Testis (tissue), 3 donors: ENCODE results near the gene EFR3B. TPM values are rescaled to one million over a fixed set of nuclear protein-coding genes. Genes with fewer than 3 reads are reported as not detected.
"Not testable (repeated sequence)": the region's sequence is repeated elsewhere in the genome, so short reads cannot be mapped to it uniquely, and the experiment has no call there.

Experiments
- DNase-seq: peaks from one replicate; pipeline ENCODE4 v3.0.0-alpha.2; 2019
- H3K27ac ChIP-seq, 2 donors: fragments of 200-600 bp; sonication (generic); one replicate each; pipeline ENCODE4 v1.5.1; 2019
- H3K27me3 ChIP-seq: fragments of 200-600 bp; sonication (generic); one replicate; pipeline ENCODE4 v1.5.1; 2019
- H3K36me3 ChIP-seq: fragments of 200-600 bp; sonication (generic); one replicate; pipeline ENCODE4 v1.5.1; 2017; ENCODE audit warnings: low read depth; ENCODE audit errors: missing control alignments
- H3K4me1 ChIP-seq: fragments of 200-600 bp; sonication (generic); one replicate; pipeline ENCODE4 v1.5.1; 2019
- H3K4me3 ChIP-seq, 2 donors: fragments of 200-600 bp; sonication (generic); one replicate each; pipeline ENCODE4 v1.5.1; 2017 to 2019
- H3K9me3 ChIP-seq: fragments of 200-600 bp; sonication (generic); one replicate; pipeline ENCODE4 v1.5.1; 2017
- CTCF ChIP-seq, 3 experiments: fragments of 450-650 bp in 2 of 3; fragments of 200-600 bp in 1 of 3; sonication (generic) in 1 of 3; IDR thresholded peaks; one replicate each; pipeline ENCODE4 v1.5.1; 2016 to 2019; ENCODE audit warnings: antibody characterized with exemption in 3 of 3, mild to moderate bottlenecking in 2 of 3, moderate library complexity in 1 of 3
- POLR2A ChIP-seq: fragments of 450-650 bp; IDR thresholded peaks from one replicate; pipeline ENCODE4 v1.6.1; 2017; ENCODE audit warnings: antibody characterized with exemption, mild to moderate bottlenecking, moderate library complexity
- WGBS, 2 donors: methylation state at CpG; one replicate each; pipeline ENCODE4 v1.1.5; 2018; 5-methylcytosine and 5-hydroxymethylcytosine counted together
- intact Hi-C: fragments of 100-400 bp; cut with DNase I; formaldehyde crosslinking; loops from one replicate; pipeline ENCODE4 v1.15.1; 2023; ENCODE audit warnings: low total_unique reads
- polyA plus RNA-seq: library from polyadenylated mRNA; stranded (reverse); fragments of 350-450 nt; fragmentation: Illumina TruSeq; extraction: RNeasy Lipid Tissue Mini Kit (QIAGEN cat#74804); gene quantifications from one replicate; pipeline ENCODE4 v1.2.3, GENCODE V29; 2014; ENCODE audit warnings: low read depth, low replicate concordance; ENCODE audit not compliant: insufficient read depth
- total RNA-seq, 2 donors: library from RNA; depleted of rRNA; stranded (reverse); fragments of >200 nt; gene quantifications; one replicate each; pipeline ENCODE4 v1.2.3, GENCODE V29; 2016

The EFR3B gene
- total and polyA plus RNA-seq, 3 donors from 2014 or later, result 3.0 to 3.7 (median 3.6) TPM

GRCh38 chr2:25159949-25160348, 118.1 kb downstream of the EFR3B start:
- intact Hi-C loops, result no loop called here
- 65 to 68% methylated on average over 8 of the region's 8 CpGs for WGBS, 2 donors

DNA sequence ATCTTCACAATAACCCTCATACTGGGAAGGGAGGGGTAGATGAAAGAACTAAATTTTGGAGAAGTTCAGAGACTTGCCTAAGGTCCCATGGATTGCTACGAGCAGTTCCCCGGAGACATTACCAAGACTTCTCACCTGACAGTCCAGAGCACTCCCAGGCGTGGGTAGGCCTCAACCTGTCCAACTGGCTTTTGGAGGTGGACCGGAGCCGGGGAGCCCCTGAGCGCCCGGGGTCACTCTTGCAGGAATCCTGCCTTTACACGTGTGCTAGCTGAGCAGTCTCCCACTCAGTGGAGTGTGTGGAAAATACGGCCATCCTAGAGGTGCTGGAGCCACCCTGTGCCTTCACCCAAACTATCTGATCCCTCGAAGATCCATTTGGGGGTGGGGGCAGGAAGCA, 118.5 kb downstream of the EFR3B start:
- DNase-seq, result no peak
- 52 to 77% methylated on average over 10 of the region's 10 CpGs for WGBS, 2 donors
- H3K4me3 ChIP-seq, result peak overlapping the region in 1 of 2 donors; percentile 69

More at GRCh38 chr2:25159949-25160348, 118.1 kb downstream of the EFR3B start:
- no peaks in the 10 kb centered on the region for H3K4me1 ChIP-seq
- no peak for TF ChIP-seq CTCF (IDR thresholded peaks at IDR 0.05)
- no peak for TF ChIP-seq POLR2A
- H3K27ac ChIP-seq, result no peak overlapping the region
- no peaks in the 10 kb centered on the region for H3K36me3 ChIP-seq
- H3K4me3 ChIP-seq, result no peak overlapping the region
- H3K27me3 ChIP-seq, result no peaks in the 10 kb centered on the region
- no peak for DNase-seq
- H3K9me3 ChIP-seq, result no peaks in the 10 kb centered on the region

DNA sequence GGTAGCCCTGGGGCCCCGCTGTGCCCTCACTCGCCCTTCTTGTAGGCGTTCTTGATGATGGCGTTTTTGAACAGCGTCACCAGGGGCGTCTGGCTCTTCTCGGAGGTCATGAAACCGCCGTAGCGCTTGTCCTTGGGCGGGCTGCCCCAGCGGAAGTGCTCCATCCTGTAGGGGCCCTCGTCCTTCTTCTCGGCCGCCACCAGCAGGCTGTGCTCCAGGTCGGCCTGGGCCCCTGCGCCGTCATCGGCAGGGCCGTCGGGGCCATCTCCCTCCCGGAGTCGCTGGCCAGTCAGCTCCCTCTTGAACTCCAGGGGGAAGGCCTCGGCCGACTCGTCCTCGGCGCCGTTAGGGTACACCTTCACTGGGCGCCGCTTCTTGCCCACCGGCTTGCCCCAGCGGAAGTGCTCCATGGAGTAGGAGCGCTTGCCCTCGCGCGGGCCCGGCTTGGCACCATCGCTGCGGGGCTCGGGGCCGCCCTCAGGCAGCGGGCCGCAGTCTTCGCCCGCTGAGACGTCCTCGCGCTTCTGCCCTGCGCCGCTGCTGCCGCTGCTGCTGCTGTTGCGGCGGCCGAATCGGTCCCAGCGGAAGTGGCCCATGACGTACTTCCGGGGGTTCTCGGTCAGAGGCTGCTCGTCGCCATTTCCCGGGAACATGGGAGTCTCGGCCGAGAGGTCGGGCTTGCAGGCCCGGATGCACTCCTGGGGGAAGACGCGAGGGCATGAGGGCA, 119.3 kb downstream of the EFR3B start:
- H3K4me1 ChIP-seq, result no peaks in the 10 kb centered on the region
- no peaks in the 10 kb centered on the region for H3K36me3 ChIP-seq
- TF ChIP-seq POLR2A (no peak), CTCF (IDR thresholded peaks at IDR 0.05) (no peak)
- no peaks in the 10 kb centered on the region for H3K9me3 ChIP-seq
- no peaks in the 10 kb centered on the region for H3K27me3 ChIP-seq
- intact Hi-C loops, result no loop called here
- 45 to 51% methylated on average over 7 to 65 of the region's 69 CpGs for WGBS, 2 donors
- H3K4me3 ChIP-seq, result peak overlapping the region; percentile 65 to 69
- peak overlapping the region; percentile 71 to 81 for H3K27ac ChIP-seq
- peak; percentile 85 for DNase-seq

More for the DNA sequence above, 118.5 kb downstream of the EFR3B start:
- no peak overlapping the region for H3K27ac ChIP-seq
- H3K9me3 ChIP-seq, result no peaks in the 10 kb centered on the region
- no peaks in the 10 kb centered on the region for H3K27me3 ChIP-seq
- no peak for TF ChIP-seq CTCF (IDR thresholded peaks at IDR 0.05)
- TF ChIP-seq POLR2A, result no peak
- H3K36me3 ChIP-seq, result no peaks in the 10 kb centered on the region
- H3K4me1 ChIP-seq, result no peaks in the 10 kb centered on the region
- intact Hi-C loops, result no loop called here

DNA sequence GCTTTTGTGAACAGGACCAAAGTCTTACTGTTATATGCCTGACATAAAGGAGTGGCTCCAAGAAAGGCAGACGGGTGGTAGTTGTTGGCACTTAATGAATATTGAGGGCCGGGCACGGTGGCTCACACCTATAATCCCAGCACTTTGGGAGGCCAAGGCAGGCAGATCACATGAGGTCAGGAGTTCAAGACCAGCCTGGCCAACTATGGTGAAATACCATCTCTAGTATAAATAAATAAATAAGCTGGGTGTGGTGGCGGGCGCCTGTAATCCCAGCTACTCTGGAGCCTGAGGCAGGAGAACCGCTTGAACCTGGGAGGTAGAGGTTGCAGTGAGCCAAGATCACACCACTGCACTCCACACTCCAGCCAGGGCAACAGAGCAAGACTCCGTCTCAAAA, 120.2 kb downstream of the EFR3B start:
- H3K27me3 ChIP-seq, intact Hi-C loops: not testable (repeated sequence)

DNA sequence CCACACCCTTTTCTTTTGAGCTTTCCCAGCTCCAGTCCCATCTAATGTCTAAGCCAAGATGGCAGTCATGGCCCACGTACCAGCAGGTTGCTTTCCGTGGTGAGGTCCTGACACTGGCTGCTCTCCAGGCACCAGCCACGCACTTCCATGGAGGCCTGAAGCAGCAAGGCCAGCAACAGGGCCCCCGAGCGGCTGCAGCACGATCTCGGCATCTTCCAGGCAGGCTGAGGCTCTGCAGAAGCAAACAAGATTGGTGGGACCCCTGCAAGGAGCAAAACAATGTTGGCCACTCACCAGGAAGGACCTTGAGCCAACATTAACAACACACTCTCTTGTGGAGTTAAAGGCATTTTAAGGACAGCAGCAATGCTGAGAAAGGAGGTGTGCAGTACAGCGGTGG, 122.7 kb downstream of the EFR3B start:
- no peaks in the 10 kb centered on the region for H3K4me1 ChIP-seq
- H3K4me3 ChIP-seq, result no peak overlapping the region
- no peaks in the 10 kb centered on the region for H3K9me3 ChIP-seq
- H3K27me3 ChIP-seq, result no peaks in the 10 kb centered on the region
- no peak overlapping the region for H3K27ac ChIP-seq
- TF ChIP-seq CTCF (IDR thresholded peaks at IDR 0.05) (no peak), POLR2A (no peak)
- 50 to 66% methylated on average over 8 of the region's 8 CpGs for WGBS, 2 donors
- intact Hi-C loops, result no loop called here
- no peak for DNase-seq
- H3K36me3 ChIP-seq, result no peaks in the 10 kb centered on the region

More for the DNA sequence above, 120.2 kb downstream of the EFR3B start:
- Histone ChIP-seq H3K4me3 (peak overlapping the region; percentile 65 to 69), H3K27ac (peak overlapping the region in 1 of 2 donors; percentile 81)
- not testable (repeated sequence) for H3K36me3 ChIP-seq, H3K9me3 ChIP-seq, DNase-seq, H3K4me1 ChIP-seq
- WGBS, 2 donors, result 80 to 82% methylated on average over 7 of the region's 7 CpGs
